Tibial nerve (tissue), 4 donors: Measurements from ENCODE around the gene CAMTA1. TPM values are rescaled to one million over a fixed set of nuclear protein-coding genes. Genes with fewer than 3 reads are reported as not detected.

Experiments
- DNase-seq, 2 donors: peaks; one replicate each; pipeline ENCODE4 v3.0.0-alpha.2; 2019; ENCODE audit warnings: low spot score in 2 of 2
- H3K27ac ChIP-seq, 4 donors: fragments of 200-600 bp; sonication (generic) in 3 of 4; one replicate each; pipeline ENCODE4 v1.5.1; 2017 to 2019; ENCODE audit warnings: mild to moderate bottlenecking in 1 of 4
- H3K27me3 ChIP-seq, 2 donors: fragments of 200-600 bp; sonication (generic) in 1 of 2; one replicate each; pipeline versions ENCODE4 v1.5.1 to v1.6.0; 2017 to 2019
- H3K36me3 ChIP-seq, 3 donors: fragments of 200-600 bp; sonication (generic); one replicate each; pipeline ENCODE4 v1.5.1; 2018 to 2019
- H3K4me1 ChIP-seq, 4 donors: fragments of 200-600 bp; sonication (generic) in 3 of 4; one replicate each; pipeline ENCODE4 v1.5.1; 2017 to 2019
- H3K4me3 ChIP-seq, 4 donors: fragments of 200-600 bp; sonication (generic) in 3 of 4; one replicate each; pipeline ENCODE4 v1.5.1; 2017 to 2019; ENCODE audit warnings: mild to moderate bottlenecking in 1 of 4, moderate library complexity in 1 of 4
- H3K9me3 ChIP-seq, 4 donors: fragments of 200-600 bp; sonication (generic) in 3 of 4; one replicate each; pipeline ENCODE4 v1.5.1; 2017 to 2019
- EP300 ChIP-seq, 2 donors: sonication (generic); formaldehyde crosslinking; IDR thresholded peaks; one replicate each; pipeline ENCODE4 v1.6.1; 2017; ENCODE audit warnings: antibody characterized with exemption in 2 of 2, mild to moderate bottlenecking in 1 of 2
- POLR2A ChIP-seq, 2 donors: fragments of 450-650 bp; IDR thresholded peaks; one replicate each; pipeline ENCODE4 v1.6.1; 2017; ENCODE audit warnings: antibody characterized with exemption in 2 of 2, mild to moderate bottlenecking in 2 of 2, moderate library complexity in 2 of 2
- WGBS, 2 donors: methylation state at CpG; one replicate each; pipeline ENCODE4 v1.1.5; 2018; 5-methylcytosine and 5-hydroxymethylcytosine counted together
- total RNA-seq, 4 donors: library from RNA; depleted of rRNA; stranded (reverse); fragments of >200 nt; gene quantifications; one replicate each; pipeline ENCODE4 v1.1.0, GENCODE V29; 2016
- TF ChIP-seq, protein P1 (sequence below), 5 experiments: fragments of 200-600 bp in 3 of 5; fragments of 450-650 bp in 2 of 5; sonication (generic) in 3 of 5; IDR thresholded peaks; one replicate each; pipeline ENCODE4 v1.5.1; 2016 to 2019; ENCODE audit warnings: antibody characterized with exemption in 5 of 5, mild to moderate bottlenecking in 3 of 5, moderate library complexity in 2 of 5

The CAMTA1 gene
- total RNA-seq, 4 donors from 2014 or later, result 41.8 to 104 (median 87.2) TPM

DNA sequence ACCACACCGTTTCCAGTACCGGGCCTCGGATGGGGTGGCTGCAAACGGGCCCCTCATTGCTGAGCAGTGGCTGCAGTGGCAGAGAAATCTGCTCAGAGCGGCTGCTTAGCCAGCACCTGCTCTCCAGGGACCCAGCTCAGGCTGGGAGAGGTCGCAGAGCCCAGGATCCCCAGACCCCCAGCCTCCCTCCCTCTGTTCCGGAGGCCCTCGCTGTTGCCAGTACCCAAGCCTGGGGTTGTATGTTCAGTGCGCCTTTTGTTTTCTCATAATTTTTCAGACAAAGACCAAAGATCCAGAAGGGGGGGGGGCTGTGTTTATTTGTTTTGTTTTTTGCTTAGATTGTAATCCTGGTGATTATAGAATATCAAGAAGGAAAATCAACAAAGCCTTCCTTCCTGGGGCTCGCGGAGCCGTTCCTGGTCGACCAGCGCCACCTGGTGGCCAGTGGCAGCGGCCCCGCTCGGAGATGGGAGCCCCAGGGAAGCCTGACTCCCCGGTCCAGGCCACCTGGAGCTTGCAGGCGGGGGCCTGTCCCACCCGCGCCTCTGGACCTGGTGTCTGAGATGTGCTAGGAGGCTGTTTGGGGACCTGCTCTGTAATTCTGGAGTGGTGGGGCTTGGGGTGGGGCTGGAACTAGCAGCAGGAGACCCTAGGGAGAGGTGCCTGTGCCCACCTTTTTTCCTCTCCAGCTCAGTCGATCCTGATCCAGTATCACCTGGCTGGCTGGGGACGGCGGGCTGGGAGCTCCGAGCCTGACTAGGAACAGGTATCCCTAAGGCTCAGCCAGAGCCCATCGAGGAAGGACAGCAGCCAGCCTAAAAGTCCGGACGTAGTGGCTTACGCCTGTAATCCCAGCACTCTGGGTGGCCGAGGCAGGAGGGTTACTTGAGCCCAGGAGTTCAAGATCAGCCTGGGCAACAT lies 862.0 kb downstream of the CAMTA1 start:
- H3K36me3 ChIP-seq, result no peaks in the 10 kb centered on the region
- peak; percentile 51 to 67 for DNase-seq
- H3K4me1 ChIP-seq, result peaks cover 0 to 38% (median 0%) of the 10 kb centered on the region in 4 donors
- H3K27ac ChIP-seq, result no peak overlapping the region
- TF ChIP-seq EP300 (IDR thresholded peaks at IDR 0.05) (no peak), POLR2A (IDR thresholded peaks at IDR 0.05) (no peak)
- TF ChIP-seq, protein P1, sequence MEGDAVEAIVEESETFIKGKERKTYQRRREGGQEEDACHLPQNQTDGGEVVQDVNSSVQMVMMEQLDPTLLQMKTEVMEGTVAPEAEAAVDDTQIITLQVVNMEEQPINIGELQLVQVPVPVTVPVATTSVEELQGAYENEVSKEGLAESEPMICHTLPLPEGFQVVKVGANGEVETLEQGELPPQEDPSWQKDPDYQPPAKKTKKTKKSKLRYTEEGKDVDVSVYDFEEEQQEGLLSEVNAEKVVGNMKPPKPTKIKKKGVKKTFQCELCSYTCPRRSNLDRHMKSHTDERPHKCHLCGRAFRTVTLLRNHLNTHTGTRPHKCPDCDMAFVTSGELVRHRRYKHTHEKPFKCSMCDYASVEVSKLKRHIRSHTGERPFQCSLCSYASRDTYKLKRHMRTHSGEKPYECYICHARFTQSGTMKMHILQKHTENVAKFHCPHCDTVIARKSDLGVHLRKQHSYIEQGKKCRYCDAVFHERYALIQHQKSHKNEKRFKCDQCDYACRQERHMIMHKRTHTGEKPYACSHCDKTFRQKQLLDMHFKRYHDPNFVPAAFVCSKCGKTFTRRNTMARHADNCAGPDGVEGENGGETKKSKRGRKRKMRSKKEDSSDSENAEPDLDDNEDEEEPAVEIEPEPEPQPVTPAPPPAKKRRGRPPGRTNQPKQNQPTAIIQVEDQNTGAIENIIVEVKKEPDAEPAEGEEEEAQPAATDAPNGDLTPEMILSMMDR (IDR thresholded peaks at IDR 0.05), result peak; percentile 90 to 95 (median 93)
- H3K9me3 ChIP-seq, result no peaks in the 10 kb centered on the region
- no peak overlapping the region for H3K4me3 ChIP-seq
- peaks cover 0 to 8% of the 10 kb centered on the region in 2 donors for H3K27me3 ChIP-seq
- 38 to 40% methylated on average over 27 to 28 of the region's 30 CpGs for WGBS, 2 donors

DNA sequence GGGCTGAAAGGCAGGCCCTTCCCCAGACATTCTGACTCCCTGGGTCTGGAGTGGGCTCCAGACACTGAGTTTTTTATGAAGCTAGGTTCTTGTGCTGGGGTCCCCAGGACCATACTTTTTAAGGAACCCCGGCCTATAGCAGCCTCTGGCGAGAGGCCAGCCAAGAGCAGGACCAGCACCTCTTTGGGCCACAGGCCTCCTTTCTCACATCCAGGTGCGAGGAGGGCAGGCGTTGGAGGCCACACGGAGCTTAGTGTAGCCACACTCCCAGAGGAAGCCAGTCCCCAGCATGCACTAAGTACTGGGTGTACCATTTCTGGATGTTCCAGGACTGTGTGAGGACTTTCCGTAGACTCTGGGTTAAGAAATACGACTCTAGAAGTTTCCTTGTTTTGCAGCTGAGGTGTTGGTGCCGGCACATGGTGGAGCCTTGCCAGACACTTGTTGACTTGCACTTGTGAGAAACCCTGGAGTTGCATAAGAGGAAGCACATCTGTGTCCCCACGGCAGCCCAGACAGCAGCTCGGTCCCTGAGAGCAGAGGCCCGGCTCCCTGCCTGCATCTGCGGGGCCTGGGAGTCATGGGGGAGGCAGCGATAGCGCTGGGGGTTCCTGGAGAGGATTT lies 863.6 kb downstream of the CAMTA1 start:
- TF ChIP-seq, protein P1 (IDR thresholded peaks at IDR 0.05), result peak in 1 of 5 experiments; percentile 28
- TF ChIP-seq POLR2A (IDR thresholded peaks at IDR 0.05) (peak in 1 of 2 donors; percentile 53), EP300 (IDR thresholded peaks at IDR 0.05) (peak; percentile 83 to 88)
- H3K27me3 ChIP-seq, result peaks cover 0 to 8% of the 10 kb centered on the region in 2 donors
- H3K4me3 ChIP-seq, result no peak overlapping the region
- H3K27ac ChIP-seq, result peak overlapping the region; percentile 17 to 88 (median 74)
- DNase-seq, result peak; percentile 74 to 88
- no peaks in the 10 kb centered on the region for H3K36me3 ChIP-seq
- peaks cover 0 to 38% (median 0%) of the 10 kb centered on the region in 4 donors for H3K4me1 ChIP-seq
- no peaks in the 10 kb centered on the region for H3K9me3 ChIP-seq
- WGBS, 2 donors, result 59 to 62% methylated on average over 11 to 14 of the region's 14 CpGs

DNA sequence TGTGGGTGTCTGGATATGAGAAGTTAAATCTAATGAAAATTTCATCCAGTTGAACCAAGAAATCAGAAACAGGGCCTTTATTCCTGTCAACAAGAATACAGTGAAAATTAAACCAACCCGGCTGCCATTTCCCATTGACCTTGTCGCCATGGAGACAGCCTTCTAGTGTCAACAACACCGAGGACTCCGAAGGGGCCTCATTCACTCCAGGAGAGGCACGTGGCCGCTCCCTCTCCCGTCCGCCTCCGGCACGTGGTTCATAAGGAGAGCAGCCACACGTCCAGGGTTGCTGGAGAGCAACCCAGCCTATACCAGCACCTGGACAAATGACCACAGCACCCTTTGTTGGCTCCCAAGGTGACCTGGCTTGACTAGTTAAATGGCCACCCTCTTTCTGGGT lies 865.5 kb downstream of the CAMTA1 start:
- DNase-seq, result no peak
- peaks cover 0 to 8% of the 10 kb centered on the region in 2 donors for H3K27me3 ChIP-seq
- 48 to 65% methylated on average over 11 of the region's 11 CpGs for WGBS, 2 donors
- TF ChIP-seq POLR2A (IDR thresholded peaks at IDR 0.05) (no peak), EP300 (IDR thresholded peaks at IDR 0.05) (no peak)
- TF ChIP-seq, protein P1 (IDR thresholded peaks at IDR 0.05), result no peak
- no peak overlapping the region for H3K4me3 ChIP-seq
- no peak overlapping the region for H3K27ac ChIP-seq
- H3K9me3 ChIP-seq, result no peaks in the 10 kb centered on the region
- peaks cover 0 to 38% (median 0%) of the 10 kb centered on the region in 4 donors for H3K4me1 ChIP-seq
- no peaks in the 10 kb centered on the region for H3K36me3 ChIP-seq

DNA sequence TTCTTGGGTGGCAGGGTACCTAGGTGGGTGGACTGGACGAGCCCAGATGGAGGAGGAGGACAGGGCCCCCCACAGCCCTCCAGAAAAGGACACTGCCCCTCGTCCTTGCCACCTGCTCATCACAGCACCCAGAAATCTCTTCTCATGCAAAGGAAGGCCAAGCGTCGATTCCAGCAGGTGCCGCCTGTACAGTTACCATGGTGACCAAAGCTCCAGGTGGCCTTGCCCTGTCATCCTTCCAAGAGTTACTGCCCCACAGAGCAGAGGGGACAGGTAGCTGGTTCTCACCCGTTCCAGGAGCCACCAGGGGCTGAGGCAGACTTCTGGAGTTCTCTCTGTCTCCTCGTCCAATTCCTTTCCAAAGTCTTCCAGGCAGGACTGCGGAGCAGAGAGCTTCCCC lies 865.9 kb downstream of the CAMTA1 start:
- Histone ChIP-seq H3K36me3 (no peaks in the 10 kb centered on the region), H3K27me3 (peaks cover 0 to 8% of the 10 kb centered on the region in 2 donors), H3K9me3 (no peaks in the 10 kb centered on the region), H3K4me3 (no peak overlapping the region), H3K4me1 (peaks cover 0 to 38% (median 0%) of the 10 kb centered on the region in 4 donors), H3K27ac (no peak overlapping the region)
- no peak for DNase-seq
- no peak for TF ChIP-seq POLR2A (IDR thresholded peaks at IDR 0.05)
- TF ChIP-seq EP300 (IDR thresholded peaks at IDR 0.05), result no peak
- TF ChIP-seq, protein P1 (IDR thresholded peaks at IDR 0.05), result no peak
- WGBS, 2 donors, result 73 to 82% methylated on average over 8 of the region's 8 CpGs

GRCh38 chr1:7652061-7652460 lies 866.8 kb downstream of the CAMTA1 start:
- peaks cover 0 to 37% (median 0%) of the 10 kb centered on the region in 4 donors for H3K4me1 ChIP-seq
- TF ChIP-seq POLR2A (IDR thresholded peaks at IDR 0.05), result no peak
- TF ChIP-seq EP300 (IDR thresholded peaks at IDR 0.05), result no peak
- TF ChIP-seq, protein P1 (IDR thresholded peaks at IDR 0.05), result no peak
- peaks cover 0 to 8% of the 10 kb centered on the region in 2 donors for H3K27me3 ChIP-seq
- no peak for DNase-seq
- WGBS, 2 donors, result 48% methylated on average over 7 of the region's 7 CpGs
- no peaks in the 10 kb centered on the region for H3K9me3 ChIP-seq
- H3K27ac ChIP-seq, result no peak overlapping the region
- H3K4me3 ChIP-seq, result no peak overlapping the region
- H3K36me3 ChIP-seq, result no peaks in the 10 kb centered on the region
